ENCODE results near the gene SRD5A3.

SRD5A3 gene

GRCh38 chr4:55378617-55379467, 32.8 kb downstream of the SRD5A3 start:
- no peak for DNase-seq (ENCODE audit: low spot score)

- DNase-seq (ENCODE audit: low spot score) = no peak
These were observed 34.5 kb downstream of the SRD5A3 start for GRCh38 chr4:55380576-55380975.

- no peak for DNase-seq (ENCODE audit: low spot score)
These were observed 35.5 kb downstream of the SRD5A3 start for GRCh38 chr4:55381502-55381901.

- no peak for DNase-seq (ENCODE audit: low spot score)
These were observed 36.5 kb downstream of the SRD5A3 start for GRCh38 chr4:55382488-55383003.

GRCh38 chr4:55385201-55385649, 39.2 kb downstream of the SRD5A3 start:
- no peak for DNase-seq (ENCODE audit: low spot score)

GRCh38 chr4:55386073-55386472, 40.0 kb downstream of the SRD5A3 start:
- no peak for DNase-seq (ENCODE audit: low spot score)

- no peak for DNase-seq (ENCODE audit: low spot score)
These were observed 40.8 kb downstream of the SRD5A3 start for GRCh38 chr4:55386840-55387239.

GRCh38 chr4:55393461-55394320, 47.6 kb downstream of the SRD5A3 start:
- DNase-seq (ENCODE audit: low spot score) = peak; percentile 20

- DNase-seq (ENCODE audit: low spot score) = no peak
These were observed 49.1 kb downstream of the SRD5A3 start for GRCh38 chr4:55395218-55395528.

- peak; percentile 69 for DNase-seq (ENCODE audit: low spot score)
These were observed 49.7 kb downstream of the SRD5A3 start, which contains the start of gene TMEM165 for GRCh38 chr4:55395529-55396307. TMEM165 (plus strand) TSS chr4:55395957; CDS start chr4:55396190, 233 bp downstream.

- peak; percentile 19 for DNase-seq (ENCODE audit: low spot score)
These were observed 50.5 kb downstream of the SRD5A3 start for GRCh38 chr4:55396308-55397125.

GRCh38 chr4:55397126-55397436, 51.0 kb downstream of the SRD5A3 start:
- DNase-seq (ENCODE audit: low spot score) = no peak

GRCh38 chr4:55397520-55398321, 51.7 kb downstream of the SRD5A3 start:
- DNase-seq (ENCODE audit: low spot score) = no peak

GRCh38 chr4:55398461-55398860, 52.4 kb downstream of the SRD5A3 start:
- DNase-seq (ENCODE audit: low spot score) = no peak

- DNase-seq (ENCODE audit: low spot score) = no peak
These were observed 52.9 kb downstream of the SRD5A3 start for GRCh38 chr4:55398966-55399365.

GRCh38 chr4:55399581-55399980, 53.5 kb downstream of the SRD5A3 start:
- DNase-seq (ENCODE audit: low spot score) = no peak

GRCh38 chr4:55405073-55405472, 59.0 kb downstream of the SRD5A3 start:
- DNase-seq (ENCODE audit: low spot score) = no peak

GRCh38 chr4:55406545-55406944, 60.5 kb downstream of the SRD5A3 start:
- no peak for DNase-seq (ENCODE audit: low spot score)

GRCh38 chr4:55407119-55407518, 61.1 kb downstream of the SRD5A3 start:
- no peak for DNase-seq (ENCODE audit: low spot score)

- no peak for DNase-seq (ENCODE audit: low spot score)
These were observed 61.7 kb downstream of the SRD5A3 start for GRCh38 chr4:55407764-55408163.

Data from HuH-7.5 (cell line).